ENCODE measurements around the gene FUT3.

GRCh38 chr19:5795382-5795919 is 55.8 kb downstream of the FUT3 start:
- TF ChIP-seq, protein P1, sequence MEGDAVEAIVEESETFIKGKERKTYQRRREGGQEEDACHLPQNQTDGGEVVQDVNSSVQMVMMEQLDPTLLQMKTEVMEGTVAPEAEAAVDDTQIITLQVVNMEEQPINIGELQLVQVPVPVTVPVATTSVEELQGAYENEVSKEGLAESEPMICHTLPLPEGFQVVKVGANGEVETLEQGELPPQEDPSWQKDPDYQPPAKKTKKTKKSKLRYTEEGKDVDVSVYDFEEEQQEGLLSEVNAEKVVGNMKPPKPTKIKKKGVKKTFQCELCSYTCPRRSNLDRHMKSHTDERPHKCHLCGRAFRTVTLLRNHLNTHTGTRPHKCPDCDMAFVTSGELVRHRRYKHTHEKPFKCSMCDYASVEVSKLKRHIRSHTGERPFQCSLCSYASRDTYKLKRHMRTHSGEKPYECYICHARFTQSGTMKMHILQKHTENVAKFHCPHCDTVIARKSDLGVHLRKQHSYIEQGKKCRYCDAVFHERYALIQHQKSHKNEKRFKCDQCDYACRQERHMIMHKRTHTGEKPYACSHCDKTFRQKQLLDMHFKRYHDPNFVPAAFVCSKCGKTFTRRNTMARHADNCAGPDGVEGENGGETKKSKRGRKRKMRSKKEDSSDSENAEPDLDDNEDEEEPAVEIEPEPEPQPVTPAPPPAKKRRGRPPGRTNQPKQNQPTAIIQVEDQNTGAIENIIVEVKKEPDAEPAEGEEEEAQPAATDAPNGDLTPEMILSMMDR (IDR thresholded peaks at IDR 0.05; ENCODE audit: control extremely low read depth in 1 of 3, insufficient read depth in 1 of 3, low read depth in 1 of 3, low read length in 3 of 3) = no peak
- TF ChIP-seq EZH2 (IDR thresholded peaks at IDR 0.05; ENCODE audit: low read depth, low read length, severe bottlenecking) (no peak), CBX5 (IDR thresholded peaks at IDR 0.05; ENCODE audit: low read depth, low read length) (no peak), MAX (IDR thresholded peaks at IDR 0.05) (no peak), JUND (IDR thresholded peaks at IDR 0.05; ENCODE audit: low read length) (no peak)

Measured in H1 (cell line).